ENCODE data around the gene TERT.

GRCh38 chr5:1225081-1225480, 69.8 kb downstream of the TERT start, which contains the start of gene SLC6A18:
- TF ChIP-seq TAF1 (IDR thresholded peaks at IDR 0.05; ENCODE audit: low read depth, low read length) = no peak
- no peak for TF ChIP-seq POLR2AphosphoS5 (IDR thresholded peaks at IDR 0.05; ENCODE audit: low read depth, low read length)
- no peak for TF ChIP-seq POLR2A (IDR thresholded peaks at IDR 0.05; ENCODE audit: low read depth, low read length)
- TF ChIP-seq POU2F2 (IDR thresholded peaks at IDR 0.05; ENCODE audit: low read depth, low read length) = no peak
